Amygdala (tissue), 56 donors: ENCODE data around the gene NPR2.
A peak's percentile ranks its signal among the peaks of the same experiment; 100 is the strongest.

Source experiments
- DNase-seq, 56 donors: peaks; one replicate each; lab custom pipeline; 2025; lab: John Stamatoyannopoulos, UW

Gene NPR2

GRCh38 chr9:35827486-35827885 lies 36.1 kb downstream of the NPR2 start:
- DNase-seq, result no peak

DNA sequence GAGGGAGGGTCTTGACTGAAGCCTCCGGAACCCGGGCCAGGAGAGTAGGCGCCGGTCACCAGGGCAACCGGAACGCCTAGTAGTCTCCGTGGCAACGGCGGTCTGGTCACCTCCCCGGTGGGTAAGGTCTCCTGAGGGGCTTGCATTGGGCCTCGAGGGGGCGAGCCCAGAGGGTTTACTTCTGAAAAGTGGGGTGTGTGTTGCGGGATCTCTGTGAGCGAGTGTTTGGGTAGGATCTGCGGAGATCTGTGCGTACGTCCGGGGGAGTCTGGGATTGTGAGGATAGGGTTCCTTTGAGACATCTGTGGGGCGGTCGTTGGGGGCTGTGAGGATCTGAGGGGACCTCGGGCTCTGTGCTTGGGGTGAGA lies 37.3 kb downstream of the NPR2 start, which contains the start of gene FAM221B:
Gene FAM221B (minus strand): TSS at position 17 of the 368 bp plus-strand sequence. CDS start 2,571 bp downstream, outside the sequence.
- DNase-seq, result peak in 5 of 56 donors; percentile 27 to 63 (median 48)

DNA sequence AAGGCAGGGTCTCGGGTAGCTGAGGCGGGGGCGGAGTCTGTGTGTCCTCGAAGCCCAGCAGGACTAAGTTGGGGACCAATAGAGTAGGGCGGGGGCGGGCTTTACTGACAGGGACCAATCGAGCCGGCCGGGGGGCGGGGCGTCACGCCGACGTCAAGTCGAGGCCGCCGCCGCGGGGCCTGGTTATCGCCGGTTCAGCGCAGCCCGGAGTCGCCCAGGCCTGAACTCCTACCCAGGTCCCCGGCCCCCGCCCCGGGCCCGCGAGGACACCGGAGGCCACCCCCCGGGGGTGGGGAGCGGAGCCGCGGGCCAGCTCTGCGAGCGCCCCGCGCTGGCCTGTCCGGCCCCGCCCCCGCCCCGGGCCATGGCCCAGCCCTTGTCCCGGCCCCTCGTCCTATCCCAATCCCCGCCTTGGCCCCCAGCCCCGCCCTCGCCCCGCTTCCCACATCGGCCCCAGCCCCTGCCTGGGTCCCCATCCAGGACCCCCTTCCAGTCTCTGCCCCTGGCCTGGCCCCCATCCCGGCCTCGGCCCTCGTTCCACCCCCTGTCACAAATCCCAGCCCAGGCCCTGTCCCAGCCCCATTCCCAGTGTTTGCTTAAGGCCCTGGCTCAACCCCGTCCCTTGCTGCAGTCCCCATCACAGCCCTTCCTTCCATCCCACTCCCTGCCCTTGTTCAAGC lies 37.8 kb downstream of the NPR2 start, which contains the start of gene TMEM8B:
Gene TMEM8B (plus strand): TSS at position 145 of the 680 bp plus-strand sequence. CDS start 220 bp downstream, at position 365.
- DNase-seq, result peak; percentile 22 to 98 (median 90)

DNA sequence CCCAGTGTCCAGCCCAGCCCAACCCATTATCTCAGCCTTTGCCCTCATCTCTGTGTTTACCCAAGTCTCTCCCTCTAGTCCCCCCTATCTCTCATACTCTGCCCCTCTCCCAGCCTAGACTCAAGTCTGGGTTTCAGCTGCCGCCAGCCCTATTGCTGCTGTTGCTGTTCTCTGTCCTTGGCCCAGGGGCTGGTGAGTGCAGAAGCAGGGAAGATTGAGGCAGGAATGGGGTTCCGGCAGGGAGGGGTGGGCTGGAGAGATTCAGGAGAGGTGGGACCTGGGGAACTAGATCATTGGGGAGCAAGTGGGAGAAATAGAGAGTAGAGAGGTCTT lies 38.3 kb downstream of the NPR2 start:
- no peak for DNase-seq

- no peak for DNase-seq
Measured at GRCh38 chr9:35831040-35831439, 39.6 kb downstream of the NPR2 start.

DNA sequence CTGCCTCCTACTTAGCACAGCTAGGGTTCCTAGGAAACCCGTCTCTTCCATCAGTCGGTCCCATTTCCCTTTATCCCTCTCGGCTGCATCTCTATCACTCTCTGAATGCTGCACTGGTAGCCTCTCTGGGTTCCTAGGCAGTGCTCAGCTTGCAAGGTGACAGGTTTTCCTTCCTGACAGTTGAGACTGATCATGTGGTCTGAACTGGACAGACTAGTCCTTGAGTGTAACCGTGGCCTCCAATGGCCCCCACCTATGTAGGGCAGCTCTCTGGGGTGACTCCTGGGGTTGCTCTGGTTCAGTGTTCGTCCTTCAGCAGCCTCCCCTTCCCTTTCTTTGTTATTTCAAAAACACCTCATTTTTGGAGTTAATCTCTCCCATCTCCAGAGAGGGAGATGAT lies 41.4 kb downstream of the NPR2 start:
- DNase-seq, result no peak

- no peak for DNase-seq
Measured at GRCh38 chr9:35834260-35835215, 43.1 kb downstream of the NPR2 start.

GRCh38 chr9:35835216-35835632 lies 43.8 kb downstream of the NPR2 start:
- no peak for DNase-seq

DNA sequence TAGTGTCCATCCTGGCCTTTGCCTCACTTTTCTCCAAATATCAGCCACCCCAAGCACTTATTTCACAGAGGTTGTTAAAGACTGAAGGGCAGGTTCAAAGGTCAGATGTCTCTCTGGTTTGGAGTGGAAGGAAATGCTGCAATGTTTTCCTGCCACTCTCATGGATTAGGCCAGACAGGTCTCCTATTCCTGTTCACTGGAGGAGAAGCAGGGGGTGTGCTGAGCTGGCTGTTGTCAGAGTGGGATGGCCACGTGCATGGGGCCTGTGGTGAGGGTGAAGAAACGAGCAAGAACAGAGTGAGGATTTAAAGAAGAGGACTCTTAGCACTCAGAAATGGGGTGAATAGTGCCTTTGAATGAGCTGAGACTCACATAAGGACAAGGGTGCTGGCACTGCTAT lies 44.4 kb downstream of the NPR2 start:
- DNase-seq, result no peak

- DNase-seq, result no peak
Measured at GRCh38 chr9:35836595-35836994, 45.2 kb downstream of the NPR2 start.

DNA sequence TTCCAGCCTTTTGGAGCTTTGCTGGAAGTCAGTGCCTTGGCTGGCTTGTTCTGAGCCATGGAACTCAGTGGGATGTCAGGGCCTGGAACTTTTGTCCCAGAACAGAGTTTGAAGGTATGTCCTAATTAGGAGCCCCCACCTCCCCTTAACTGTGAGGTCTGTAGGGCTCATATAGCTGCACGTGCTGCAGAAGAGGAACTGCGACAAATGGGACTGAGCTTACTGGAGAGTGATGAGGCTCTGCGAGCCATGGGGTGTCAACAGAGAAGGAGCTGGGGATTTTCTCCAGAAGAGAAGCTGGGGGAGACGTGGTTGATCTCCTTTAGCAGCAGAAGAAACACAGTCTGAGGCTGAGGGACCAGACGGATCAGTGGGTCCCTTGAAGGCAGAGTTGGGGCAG lies 48.5 kb downstream of the NPR2 start:
- DNase-seq, result no peak

- DNase-seq, result no peak
Measured at GRCh38 chr9:35840881-35841644, 49.7 kb downstream of the NPR2 start.

GRCh38 chr9:35841645-35841900 lies 50.2 kb downstream of the NPR2 start:
- no peak for DNase-seq

DNA sequence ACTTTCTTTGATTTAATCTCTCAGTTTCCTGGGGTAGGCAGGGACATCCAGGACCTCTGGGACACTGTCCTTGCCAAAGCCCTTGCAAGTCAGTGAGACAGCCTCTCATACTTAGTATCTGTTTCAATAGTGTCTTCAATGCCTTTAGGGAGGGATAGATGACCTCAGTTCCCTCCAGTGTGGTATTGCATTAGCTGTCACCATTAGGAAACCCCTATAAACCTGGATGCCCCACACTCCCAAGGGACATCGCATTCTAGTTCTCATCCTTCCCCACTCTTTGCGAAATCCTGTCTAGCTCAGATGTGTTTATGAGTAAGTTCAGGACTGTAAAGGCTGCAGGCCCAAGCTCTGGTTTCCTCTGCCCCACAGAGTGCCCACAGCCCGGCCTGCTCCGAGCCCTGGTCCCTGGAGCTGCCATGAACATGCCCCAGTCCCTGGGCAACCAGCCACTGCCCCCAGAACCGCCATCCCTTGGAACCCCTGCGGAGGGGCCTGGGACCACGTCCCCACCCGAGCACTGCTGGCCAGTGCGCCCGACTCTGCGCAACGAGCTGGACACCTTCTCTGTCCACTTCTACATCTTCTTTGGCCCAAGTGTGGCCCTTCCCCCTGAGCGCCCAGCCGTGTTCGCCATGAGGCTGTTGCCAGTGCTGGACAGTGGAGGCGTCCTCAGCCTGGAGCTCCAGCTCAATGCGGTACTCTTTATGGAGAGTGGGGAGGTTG lies 50.8 kb downstream of the NPR2 start:
- no peak for DNase-seq

- DNase-seq, result no peak
Measured at GRCh38 chr9:35842795-35843194, 51.4 kb downstream of the NPR2 start.

DNA sequence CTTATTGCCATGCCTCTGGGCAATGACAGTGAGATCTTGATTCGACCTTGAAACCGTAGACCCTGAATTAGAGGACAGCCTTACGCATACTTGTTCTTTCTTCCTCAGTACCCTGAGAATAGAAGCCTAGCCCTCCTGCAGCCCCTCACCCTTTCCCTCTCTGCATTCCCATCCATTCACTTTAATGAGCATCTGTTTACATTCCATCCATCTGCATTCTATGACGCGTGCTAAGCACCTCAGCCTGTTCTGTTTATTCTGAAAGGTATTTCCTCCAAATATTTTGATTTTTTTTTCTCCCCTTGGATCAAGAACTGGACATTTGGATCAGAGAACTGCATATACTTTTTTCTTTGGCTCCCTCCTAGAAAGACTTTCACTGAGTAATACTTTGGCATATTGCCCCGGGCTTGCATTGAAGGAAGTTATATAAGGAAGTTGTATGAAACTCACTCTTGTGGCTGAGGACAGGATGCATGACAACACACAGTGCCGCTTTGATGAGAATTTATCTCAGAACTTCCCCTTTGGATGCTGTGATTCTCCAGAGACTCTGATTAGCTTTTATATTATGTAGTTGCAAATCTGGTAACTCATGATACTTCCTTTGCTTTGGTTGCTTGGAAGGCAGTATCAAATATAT lies 53.4 kb downstream of the NPR2 start:
- DNase-seq, result peak in 12 of 56 donors; percentile 3 to 64 (median 19)

DNA sequence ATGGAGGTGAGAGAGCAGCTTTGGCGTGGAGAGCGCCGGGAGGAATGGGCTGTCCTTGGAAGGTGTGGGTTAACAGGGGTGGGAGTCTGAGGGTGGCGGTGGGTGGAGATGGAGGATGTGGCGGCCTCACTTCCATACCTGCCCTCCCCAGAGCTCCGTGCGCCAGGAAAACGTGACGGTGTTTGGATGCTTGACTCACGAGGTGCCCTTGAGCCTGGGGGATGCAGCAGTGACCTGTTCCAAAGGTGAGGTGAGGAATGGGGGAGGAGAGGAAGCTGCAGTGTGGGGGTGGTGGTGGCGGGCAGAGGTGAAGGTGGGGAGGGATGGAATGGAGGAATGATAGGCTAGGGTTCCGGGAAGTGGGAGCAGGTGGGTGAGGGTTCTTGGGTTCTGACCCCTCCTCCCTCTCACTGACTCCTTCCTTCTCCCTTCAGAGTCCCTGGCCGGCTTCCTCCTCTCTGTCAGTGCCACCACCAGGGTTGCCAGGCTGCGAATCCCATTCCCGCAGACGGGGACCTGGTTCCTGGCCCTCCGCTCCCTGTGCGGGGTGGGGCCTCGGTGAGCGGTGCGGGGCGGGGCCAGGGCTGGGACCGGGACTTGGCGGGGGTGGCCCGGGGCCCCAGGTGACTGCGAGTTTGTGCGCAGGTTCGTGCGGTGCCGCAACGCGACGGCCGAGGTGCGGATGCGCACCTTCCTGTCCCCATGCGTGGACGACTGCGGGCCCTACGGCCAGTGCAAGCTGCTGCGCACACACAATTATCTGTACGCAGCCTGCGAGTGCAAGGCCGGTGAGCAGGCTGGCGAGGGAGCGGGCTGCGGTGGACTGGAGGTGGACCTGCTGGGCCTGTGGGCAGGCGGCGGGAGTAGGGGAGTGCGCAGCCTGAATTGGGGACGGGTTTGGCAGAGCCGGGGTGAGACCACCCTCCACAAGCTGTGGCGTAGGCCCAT lies 54.7 kb downstream of the NPR2 start:
- no peak for DNase-seq

- DNase-seq, result peak in 23 of 56 donors; percentile 9 to 69 (median 22)
Measured at GRCh38 chr9:35847792-35848572, 56.6 kb downstream of the NPR2 start.
